Caco-2 (cell line): Measurements from ENCODE around the gene TXNL4B. TPM values are rescaled to one million over a fixed set of nuclear protein-coding genes. Genes with fewer than 3 reads are reported as not detected.
"Not testable (repeated sequence)": the region's sequence is repeated elsewhere in the genome, so short reads cannot be mapped to it uniquely, and the experiment has no call there.

Source experiments
- BruUV-seq: library from RNA; stranded (reverse); fragments of 400-500 nt; replicated peaks from 2 replicates; lab custom pipeline; 2021; lab: Mats Ljungman, UMichigan
- CTCF ChIA-PET: fragments of 300-600 bp; sonication (Branson Sonifier 250); formaldehyde crosslinking; loops from one replicate; lab custom pipeline; 2022; ENCODE audit warnings: antibody characterized with exemption; lab: Charles Lee
- POLR2A ChIA-PET: fragments of 300-600 bp; sonication (Branson Sonifier 250); formaldehyde crosslinking; loops from one replicate; lab custom pipeline; 2022; ENCODE audit warnings: antibody characterized with exemption; lab: Charles Lee
- DNase-seq, 2 experiments: peaks; one replicate each; pipeline versions ENCODE4 v3.0.0 to v3.0.0-alpha.2; 2020 to 2022
- H3K27me3 ChIP-seq: replicated peaks from 2 replicates; pipeline ENCODE4 v1.6.0; 2011; ENCODE audit warnings: low read length; ENCODE audit not compliant: control insufficient read depth, insufficient read depth
- H3K36me3 ChIP-seq: 2 replicates; pipeline ENCODE4 v1.5.1; 2011; ENCODE audit warnings: low read length; ENCODE audit not compliant: control insufficient read depth, insufficient read depth
- H3K4me1 ChIP-seq: fragments of 250-450 bp; sonication (Bioruptor Pico); 2 replicates; pipeline ENCODE4 v1.5.1; 2020; ENCODE audit warnings: mild to moderate bottlenecking
- H3K4me3 ChIP-seq: 2 replicates; pipeline ENCODE4 v1.5.1; 2011; ENCODE audit warnings: low read depth, mild to moderate bottlenecking, control low read depth, low read length
- H3K9me3 ChIP-seq: fragments of 250-450 bp; sonication (Bioruptor Pico); 2 replicates; pipeline ENCODE4 v1.5.1; 2020; ENCODE audit warnings: mild to moderate bottlenecking, moderate library complexity
- H3K27ac Mint-ChIP-seq: one replicate; pipeline ENCODE4 v1.8.0; 2022; ENCODE audit warnings: mixed read lengths; ENCODE audit not compliant: unreplicated experiment
- H3K27me3 Mint-ChIP-seq: one replicate; pipeline ENCODE4 v1.8.0; 2022; ENCODE audit warnings: mixed read lengths; ENCODE audit not compliant: insufficient read depth, unreplicated experiment
- H3K36me3 Mint-ChIP-seq: one replicate; pipeline ENCODE4 v1.8.0; 2022; ENCODE audit warnings: mild to moderate bottlenecking, mixed read lengths; ENCODE audit not compliant: insufficient read depth, unreplicated experiment
- H3K4me1 Mint-ChIP-seq: one replicate; pipeline ENCODE4 v1.8.0; 2022; ENCODE audit warnings: low read depth, mixed read lengths; ENCODE audit not compliant: unreplicated experiment
- H3K4me3 Mint-ChIP-seq: one replicate; pipeline ENCODE4 v1.8.0; 2022; ENCODE audit warnings: mild to moderate bottlenecking, moderate library complexity, mixed read lengths; ENCODE audit not compliant: unreplicated experiment
- H3K9me3 Mint-ChIP-seq: one replicate; pipeline ENCODE4 v1.8.0; 2022; ENCODE audit warnings: mixed read lengths; ENCODE audit not compliant: unreplicated experiment
- CTCF ChIP-seq, 2 experiments: fragments of 200-600 bp in 1 of 2; IDR thresholded peaks; 1 replicate in 1 of 2; 2 replicates in 1 of 2; pipeline versions ENCODE4 v1.5.1 to v1.8.0; 2011 to 2022; ENCODE audit warnings: antibody characterized with exemption in 1 of 2, control low read depth in 1 of 2, inconsistent platforms in 1 of 2, low read depth in 1 of 2, low read length in 1 of 2, mild to moderate bottlenecking in 1 of 2, moderate library complexity in 1 of 2; ENCODE audit not compliant: insufficient read depth in 1 of 2, severe bottlenecking in 1 of 2, unreplicated experiment in 1 of 2
- intact Hi-C: fragments of 100-400 bp; cut with micrococcal nuclease; formaldehyde crosslinking; loops from one replicate; pipeline ENCODE4 v1.10.0; 2022; ENCODE audit not compliant: unreplicated experiment
- total RNA-seq: library from RNA; stranded (reverse); gene quantifications from 2 replicates; pipeline ENCODE4 v1.2.3, GENCODE V29; 2022

The TXNL4B gene
- total RNA-seq, 1 experiment from 2014 or later, result 17.9 TPM

GRCh38 chr16:72084445-72084844 lies 9.0 kb downstream of the TXNL4B start:
- H3K27ac Mint-ChIP-seq, result no peak overlapping the region
- no peak for TF ChIP-seq CTCF (IDR thresholded peaks at IDR 0.05; ENCODE audit: insufficient read depth in 1 of 2, low read depth in 1 of 2, low read length in 1 of 2, severe bottlenecking in 1 of 2, unreplicated experiment in 1 of 2)
- no peak overlapping the region for H3K4me3 ChIP-seq
- H3K4me3 Mint-ChIP-seq, result no peak overlapping the region
- no peak for DNase-seq
- BruUV-seq, result no TSS peak
- H3K9me3 ChIP-seq, result peaks cover 12% of the 10 kb centered on the region; the same call in 1 of the 2 replicates
- peaks cover 2% of the 10 kb centered on the region for H3K36me3 ChIP-seq
- H3K27me3 Mint-ChIP-seq, result no peaks in the 10 kb centered on the region
- CTCF ChIA-PET, result no interaction called here
- H3K9me3 Mint-ChIP-seq, result peaks cover 27% of the 10 kb centered on the region
- H3K27me3 ChIP-seq, result no peaks in the 10 kb centered on the region
- intact Hi-C loops, result no loop called here
- no peaks in the 10 kb centered on the region for H3K4me1 ChIP-seq
- peaks cover 47% of the 10 kb centered on the region for H3K36me3 Mint-ChIP-seq
- POLR2A ChIA-PET, result no interaction called here
- peaks cover 8% of the 10 kb centered on the region for H3K4me1 Mint-ChIP-seq

- no peak for DNase-seq
- no peak overlapping the region for H3K27ac Mint-ChIP-seq
- intact Hi-C loops, result no loop called here
- Histone ChIP-seq H3K9me3 (peaks cover 12% of the 10 kb centered on the region; the same call in 1 of the 2 replicates), H3K36me3 (peaks cover 2% of the 10 kb centered on the region), H3K4me1 (no peaks in the 10 kb centered on the region), H3K27me3 (no peaks in the 10 kb centered on the region), H3K4me3 (no peak overlapping the region)
- H3K4me3 Mint-ChIP-seq, result no peak overlapping the region
- H3K27me3 Mint-ChIP-seq, result no peaks in the 10 kb centered on the region
- no peak for TF ChIP-seq CTCF (IDR thresholded peaks at IDR 0.05; ENCODE audit: insufficient read depth in 1 of 2, low read depth in 1 of 2, low read length in 1 of 2, severe bottlenecking in 1 of 2, unreplicated experiment in 1 of 2)
- peaks cover 8% of the 10 kb centered on the region for H3K4me1 Mint-ChIP-seq
- ChIA-PET POLR2A (interaction anchor here (1.0 kb wide), 1 partner anchor 10 kb away, joined by 3 read pairs; the partner anchor contains the start of genes DHX38 and TXNL4B), CTCF (no interaction called here)
- peaks cover 27% of the 10 kb centered on the region for H3K9me3 Mint-ChIP-seq
- no TSS peak for BruUV-seq
- peaks cover 42% of the 10 kb centered on the region for H3K36me3 Mint-ChIP-seq
Measured at GRCh38 chr16:72083778-72084404, 9.5 kb downstream of the TXNL4B start.

- H3K27me3 Mint-ChIP-seq, DNase-seq, H3K4me3 ChIP-seq, BruUV-seq, POLR2A ChIA-PET, H3K4me1 ChIP-seq, H3K4me3 Mint-ChIP-seq, H3K9me3 ChIP-seq, H3K4me1 Mint-ChIP-seq, intact Hi-C loops, H3K36me3 ChIP-seq, H3K36me3 Mint-ChIP-seq, H3K9me3 Mint-ChIP-seq, H3K27ac Mint-ChIP-seq, H3K27me3 ChIP-seq: not testable (repeated sequence)
- CTCF ChIA-PET, result interaction anchor here (1.0 kb wide), 1 partner anchor 8 kb away, joined by 3 read pairs; no protein-coding TSS in a partner anchor
Measured at GRCh38 chr16:72076991-72077706, 16.3 kb downstream of the TXNL4B start.

- intact Hi-C loops, POLR2A ChIA-PET, H3K27ac Mint-ChIP-seq, BruUV-seq, H3K4me3 ChIP-seq, DNase-seq, H3K9me3 ChIP-seq, H3K36me3 Mint-ChIP-seq, H3K4me3 Mint-ChIP-seq, H3K4me1 ChIP-seq, H3K4me1 Mint-ChIP-seq, CTCF ChIA-PET, H3K27me3 Mint-ChIP-seq, H3K9me3 Mint-ChIP-seq, H3K27me3 ChIP-seq, H3K36me3 ChIP-seq: not testable (repeated sequence)
Measured at GRCh38 chr16:72075067-72075466, 18.4 kb downstream of the TXNL4B start.
